Stimulated activated CD4-positive, alpha-beta T cell treated with anti-CD3 and anti-CD28 coated beads, Interleukin-4, amount 100 ng/mL, for 1 hour (primary cell): ENCODE measurements around the gene NIPSNAP2.
"Not testable (repeated sequence)": the region's sequence is repeated elsewhere in the genome, so short reads cannot be mapped to it uniquely, and the experiment has no call there.

Source experiments
- DNase-seq: peaks from one replicate; pipeline ENCODE4 v3.0.0-alpha.2; 2020

Gene NIPSNAP2

DNA sequence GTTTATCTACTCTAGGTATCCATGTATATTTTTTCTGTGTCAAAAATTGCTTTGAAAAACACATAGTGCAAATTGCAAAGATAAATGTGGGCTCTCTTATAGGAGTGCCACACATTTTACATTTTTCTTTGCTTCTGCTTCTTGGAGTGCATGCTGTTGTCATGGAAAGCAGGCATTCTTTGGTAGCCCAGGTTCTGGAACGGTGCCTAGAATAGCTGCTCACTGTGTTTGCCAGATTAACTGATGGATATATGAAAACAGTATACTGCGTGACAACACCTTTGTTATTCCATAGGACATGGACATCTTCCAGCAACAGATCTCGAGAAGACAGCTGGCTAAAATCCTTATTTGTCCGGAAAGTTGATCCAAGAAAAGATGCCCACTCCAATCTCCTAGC lies 13.4 kb downstream of the NIPSNAP2 start:
- DNase-seq = no peak

DNA sequence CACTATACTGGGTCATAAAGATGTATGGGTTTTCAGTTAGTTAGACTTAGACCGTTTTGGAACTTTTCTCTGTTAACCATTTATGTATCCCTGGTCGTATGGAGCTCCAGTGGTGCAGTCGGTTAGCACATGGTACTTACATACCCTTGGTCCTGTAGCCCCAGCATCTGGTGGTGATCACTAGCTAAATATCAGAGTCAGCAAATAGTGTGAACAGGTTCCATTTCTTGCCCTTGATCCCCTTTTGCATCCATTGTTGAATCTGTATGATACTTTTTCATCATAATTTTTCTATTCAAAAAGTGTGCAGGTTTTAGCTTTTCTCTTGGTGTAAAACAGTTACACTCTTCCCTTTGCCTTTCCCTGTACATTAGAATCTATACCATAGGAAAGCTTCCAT lies 15.9 kb downstream of the NIPSNAP2 start:
- DNase-seq = no peak

DNA sequence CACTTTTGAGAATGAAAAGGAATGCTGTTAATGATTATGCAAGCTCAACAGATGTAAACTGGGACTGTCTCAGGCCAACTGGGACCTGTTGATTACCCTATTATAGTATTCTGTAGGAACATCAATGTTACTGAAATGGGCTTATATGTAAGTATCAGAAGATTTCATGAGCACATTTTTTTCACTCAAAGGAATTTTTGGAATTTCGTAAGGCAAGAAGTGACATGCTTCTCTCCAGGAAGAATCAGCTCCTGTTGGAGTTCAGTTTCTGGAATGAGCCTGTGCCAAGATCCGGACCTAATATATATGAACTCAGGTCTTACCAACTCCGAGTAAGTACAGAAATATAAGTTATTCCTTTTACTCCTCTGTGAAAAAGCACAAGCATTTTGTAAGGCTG lies 19.2 kb downstream of the NIPSNAP2 start:
- no peak for DNase-seq

DNA sequence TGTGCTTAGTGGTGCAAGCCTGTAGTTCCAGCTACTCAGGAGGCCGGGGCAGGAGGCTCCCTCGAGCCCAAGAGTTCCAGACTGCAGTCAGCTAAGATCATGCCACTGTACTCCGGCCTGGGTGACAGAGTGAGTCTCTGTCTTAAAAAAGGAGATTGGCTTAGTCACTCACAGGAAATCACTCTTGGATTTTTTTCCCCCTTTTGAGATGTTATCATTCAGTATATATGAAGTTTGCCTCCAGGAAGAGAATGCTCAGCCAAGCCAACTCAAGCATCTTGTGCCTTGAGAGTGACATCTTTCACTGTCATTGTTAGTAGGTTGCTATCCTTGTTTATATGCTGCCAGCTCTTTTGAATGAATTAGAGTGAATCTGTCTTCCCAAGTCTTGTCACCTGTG lies 28.0 kb downstream of the NIPSNAP2 start:
- no peak for DNase-seq

DNA sequence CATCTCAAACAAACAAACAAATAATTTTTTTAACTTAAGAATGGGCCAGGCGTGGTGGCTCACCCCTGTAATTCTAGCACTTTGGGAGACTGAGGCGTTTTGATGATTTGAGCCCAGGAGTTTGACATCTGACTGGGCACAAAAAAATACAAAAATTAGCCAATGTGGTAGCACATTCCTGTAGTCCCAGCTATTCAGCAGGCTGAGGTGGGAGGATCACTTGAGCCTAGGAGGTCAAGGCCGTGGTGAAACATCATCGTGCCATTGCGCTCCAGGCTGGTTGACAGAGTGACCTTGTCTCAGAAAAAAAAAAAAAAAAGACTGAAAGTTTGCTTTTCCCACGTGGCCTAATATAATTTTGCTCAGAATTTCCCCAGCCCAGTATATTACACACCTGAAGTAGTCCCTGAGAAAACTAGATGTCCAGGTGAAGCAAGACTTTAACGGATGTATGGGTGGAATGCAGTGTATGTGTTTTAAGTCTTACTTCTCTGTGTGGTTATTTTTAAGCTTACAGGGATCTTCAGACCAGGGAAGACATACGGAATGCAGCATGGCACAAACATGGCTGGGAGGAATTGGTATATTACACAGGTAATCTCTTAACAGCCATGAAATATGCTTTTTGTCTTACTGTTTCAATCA lies 32.6 kb downstream of the NIPSNAP2 start:
- DNase-seq = no peak

DNA sequence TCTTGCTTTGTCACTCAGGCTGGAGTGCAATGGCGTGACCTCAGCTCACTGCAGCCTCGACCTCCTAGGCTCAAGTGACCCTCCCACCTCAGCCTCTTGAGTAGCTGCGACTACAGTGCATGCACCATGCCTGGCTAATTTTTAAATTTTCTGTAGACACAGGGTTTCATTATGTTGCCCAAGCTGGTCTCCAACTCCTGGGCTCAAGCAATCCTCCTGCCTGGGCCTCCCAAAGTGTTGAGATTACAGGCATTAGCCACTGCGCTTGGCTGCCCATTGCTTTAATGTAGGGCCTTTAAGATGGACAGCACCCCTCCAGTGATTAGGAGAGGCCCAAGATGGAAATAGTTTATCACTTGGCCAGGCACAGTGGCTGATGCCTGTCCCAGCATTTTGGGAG lies 39.4 kb downstream of the NIPSNAP2 start:
- DNase-seq = no peak

DNA sequence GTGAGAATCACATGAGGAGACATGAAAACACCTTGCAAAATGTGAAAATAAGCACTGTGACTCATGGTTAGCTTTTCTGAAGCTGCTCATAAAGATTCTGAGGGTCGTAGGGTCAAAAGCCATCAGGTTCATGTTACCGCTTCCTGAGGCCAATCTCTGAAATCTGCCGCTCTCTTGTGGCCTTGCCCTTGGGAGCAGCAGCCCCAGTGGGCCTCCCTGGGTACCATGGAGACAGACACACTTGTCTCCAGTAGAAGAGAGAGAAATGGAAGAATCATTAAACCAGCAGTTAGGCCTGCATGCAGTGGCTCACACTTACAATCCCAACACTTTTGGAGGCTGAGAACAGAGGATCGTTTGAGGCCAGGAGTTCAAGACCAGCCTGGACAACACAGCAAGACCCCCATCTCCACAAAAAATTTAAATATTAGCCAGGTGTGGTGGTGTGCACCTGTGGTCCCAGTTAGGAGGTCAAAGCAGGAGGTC lies 42.8 kb downstream of the NIPSNAP2 start:
- DNase-seq = no peak

DNA sequence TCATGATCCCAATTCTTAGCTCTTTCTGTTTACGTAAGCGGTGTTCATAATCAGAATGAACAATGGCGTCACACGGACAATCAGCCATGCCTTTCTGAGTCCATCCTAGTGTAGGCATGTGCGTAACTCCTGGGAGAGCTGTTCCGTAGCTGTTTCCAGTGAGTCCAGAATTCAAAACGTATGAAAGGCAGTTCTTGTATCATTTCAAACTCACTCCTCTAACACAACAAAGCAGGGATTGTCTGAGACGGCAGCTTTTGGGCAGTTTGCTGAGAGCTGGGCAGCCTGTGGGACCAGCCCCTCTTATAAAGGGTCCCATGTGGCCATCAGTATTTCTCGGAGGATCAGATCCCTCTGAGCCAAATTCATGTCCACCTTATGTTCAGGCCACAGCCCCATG lies 43.5 kb downstream of the NIPSNAP2 start:
- no peak for DNase-seq

DNA sequence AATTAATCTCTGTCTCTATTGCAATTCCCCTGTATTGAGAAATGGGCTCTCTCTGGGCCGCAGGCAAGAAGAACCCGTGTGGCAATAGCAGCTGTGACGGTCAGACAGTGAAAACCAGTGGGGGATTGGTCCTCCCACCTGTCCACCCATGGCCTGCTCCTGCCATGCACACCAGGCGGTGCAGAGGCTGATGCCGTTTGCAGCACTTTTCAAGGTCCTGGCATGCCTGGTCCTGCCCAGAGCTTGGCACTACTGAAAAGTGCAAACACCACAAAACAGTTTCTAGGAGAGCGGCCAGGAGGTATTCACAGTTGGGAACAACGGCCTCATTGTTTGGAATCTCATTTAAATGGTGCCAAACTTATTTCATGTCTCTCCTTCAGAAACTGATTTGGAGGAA lies 45.3 kb downstream of the NIPSNAP2 start:
- DNase-seq = no peak

DNA sequence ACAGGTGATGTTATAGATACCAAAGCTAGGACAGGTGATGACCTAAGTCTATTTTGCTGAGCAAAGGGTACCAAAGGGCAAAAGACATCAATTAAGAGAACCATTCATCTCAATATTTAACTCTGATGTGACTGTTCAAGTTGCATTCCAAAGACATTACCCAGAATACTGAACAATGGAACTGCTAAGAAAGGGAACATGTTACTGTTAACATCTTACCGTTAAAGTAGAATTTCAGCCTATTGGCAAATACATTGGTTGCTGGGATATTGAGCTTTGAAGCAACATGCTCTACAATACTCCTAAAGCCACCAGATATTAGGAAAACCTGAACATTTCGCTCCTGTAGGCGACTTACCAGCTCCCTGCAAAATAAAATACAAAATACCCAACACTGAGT lies 52.6 kb downstream of the NIPSNAP2 start:
- not testable (repeated sequence) for DNase-seq

DNA sequence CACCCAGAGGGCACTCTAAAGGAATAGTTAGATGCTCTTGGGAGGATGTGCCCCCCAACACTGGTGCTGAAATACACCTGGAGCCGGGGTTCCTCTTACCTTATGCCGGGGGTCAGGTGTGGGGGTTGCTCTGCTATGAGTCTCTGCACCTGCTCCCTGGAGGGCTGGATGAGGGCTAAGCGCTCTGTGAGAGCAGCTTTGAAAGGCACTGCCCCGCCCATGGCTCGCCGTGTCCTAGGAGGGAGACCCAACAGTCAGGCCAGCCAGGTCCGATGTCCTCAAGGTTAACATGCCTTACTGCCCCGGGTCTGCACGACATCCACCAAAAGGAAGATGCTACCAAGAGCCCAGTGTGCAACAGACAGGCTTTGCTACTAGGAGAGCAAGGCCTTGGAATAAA lies 55.1 kb downstream of the NIPSNAP2 start:
- DNase-seq = no peak

DNA sequence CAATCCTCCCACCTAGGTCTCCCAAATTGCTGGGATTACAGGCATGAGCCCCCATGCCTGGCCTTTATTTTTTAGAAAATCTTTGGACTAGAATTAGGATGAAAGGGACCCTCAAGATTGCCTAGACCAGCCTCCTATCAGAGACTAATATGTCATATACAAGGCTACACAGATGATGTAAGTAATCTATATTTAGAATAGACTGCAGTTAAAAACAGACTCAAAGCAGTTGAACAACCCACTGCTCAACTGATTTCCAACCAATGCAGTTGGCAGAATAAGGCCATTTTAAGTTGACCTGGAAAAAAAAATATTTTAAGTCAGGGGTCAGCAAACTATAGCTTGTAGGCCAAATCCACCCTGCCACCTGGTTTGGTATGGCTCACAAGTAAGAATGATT lies 59.1 kb downstream of the NIPSNAP2 start:
- no peak for DNase-seq

DNA sequence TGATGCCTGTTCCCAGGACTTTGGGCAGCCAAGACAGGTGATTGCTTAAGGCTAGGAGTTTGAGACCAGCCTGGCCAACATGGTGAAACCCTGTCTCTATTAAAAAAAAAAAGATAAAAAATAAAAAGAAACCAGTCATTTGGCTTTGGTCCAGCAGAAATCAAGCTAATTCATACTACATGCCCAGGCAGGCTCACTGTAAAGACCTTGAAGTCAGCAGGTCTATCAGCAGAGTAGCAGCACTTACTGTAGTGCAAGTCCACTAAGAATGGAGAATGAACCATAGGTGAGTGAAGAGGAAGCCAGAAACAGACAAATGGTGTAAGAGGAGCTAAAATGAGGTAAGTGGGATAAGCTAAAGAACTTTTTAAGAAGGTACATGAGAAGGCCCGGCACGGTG lies 62.2 kb downstream of the NIPSNAP2 start:
- no peak for DNase-seq

DNA sequence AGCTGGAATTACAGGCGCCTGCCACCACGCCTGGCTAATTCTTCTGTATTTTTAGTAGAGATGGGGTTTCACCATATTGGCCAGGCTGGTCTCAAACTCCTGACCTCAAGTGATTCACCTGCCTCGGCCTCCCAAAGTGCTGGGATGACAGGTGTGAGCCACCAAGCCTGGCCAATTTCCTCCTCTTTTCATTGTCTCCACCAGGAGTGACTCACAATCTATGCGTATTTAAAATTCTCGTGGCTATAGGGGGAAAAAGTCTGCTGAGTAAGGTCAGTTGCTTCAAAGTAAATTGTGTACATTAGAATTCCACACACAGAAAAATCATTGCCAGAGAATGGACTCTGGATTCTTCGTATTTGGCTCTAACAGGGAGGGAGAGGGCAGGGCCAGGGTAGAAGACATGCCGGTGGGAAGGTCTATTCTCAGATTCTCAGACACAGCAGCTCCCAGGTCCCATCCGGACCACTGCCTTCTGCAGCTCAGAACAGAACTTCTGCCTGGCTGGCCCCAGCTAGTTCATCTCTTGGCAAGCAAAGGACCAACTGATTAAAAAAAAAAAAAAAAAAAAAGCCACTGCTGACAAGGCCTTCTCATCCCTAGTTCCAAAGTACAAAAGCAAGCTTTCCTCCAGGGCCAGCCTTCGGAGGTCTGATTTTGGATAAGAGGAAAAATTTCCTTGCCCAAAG lies 64.7 kb downstream of the NIPSNAP2 start:
- no peak for DNase-seq

DNA sequence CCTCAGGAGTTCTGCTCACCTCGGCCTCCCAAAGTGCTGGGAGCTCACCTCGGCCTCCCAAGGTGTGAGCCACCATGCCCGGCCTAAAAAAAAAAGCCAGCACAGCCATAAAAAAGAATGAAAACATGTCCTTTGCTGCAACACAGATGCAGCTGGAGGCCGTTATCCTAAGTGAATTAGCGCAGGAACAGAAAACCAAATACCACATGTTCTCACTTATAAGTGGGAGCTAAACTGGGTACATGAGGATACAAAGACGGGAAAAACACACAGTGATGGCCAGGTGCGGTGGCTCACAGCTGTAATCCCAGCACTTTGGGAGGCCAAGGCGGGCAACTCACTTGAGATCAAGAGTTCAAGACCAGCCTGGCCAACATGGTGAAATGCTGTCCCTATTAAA lies 66.0 kb downstream of the NIPSNAP2 start:
- no peak for DNase-seq

DNA sequence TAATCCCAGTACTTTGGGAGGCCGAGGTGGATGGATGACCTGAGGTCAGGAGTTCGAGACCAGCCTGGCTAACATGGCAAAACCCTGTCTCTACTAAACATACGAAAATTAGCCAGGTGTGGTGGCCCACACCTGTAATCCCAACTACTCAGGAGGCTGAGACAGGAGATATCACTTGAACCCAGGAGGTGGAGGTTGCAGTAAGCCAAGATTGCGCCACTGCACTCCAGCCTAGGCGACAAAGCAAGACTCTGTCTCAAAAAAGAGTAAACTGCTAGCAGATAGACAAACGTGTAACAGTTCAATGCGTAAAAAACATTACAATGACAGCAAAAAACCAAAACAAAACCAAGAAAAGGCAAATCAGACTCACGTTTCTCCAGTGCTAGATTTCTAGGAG lies 67.2 kb downstream of the NIPSNAP2 start:
- not testable (repeated sequence) for DNase-seq

DNA sequence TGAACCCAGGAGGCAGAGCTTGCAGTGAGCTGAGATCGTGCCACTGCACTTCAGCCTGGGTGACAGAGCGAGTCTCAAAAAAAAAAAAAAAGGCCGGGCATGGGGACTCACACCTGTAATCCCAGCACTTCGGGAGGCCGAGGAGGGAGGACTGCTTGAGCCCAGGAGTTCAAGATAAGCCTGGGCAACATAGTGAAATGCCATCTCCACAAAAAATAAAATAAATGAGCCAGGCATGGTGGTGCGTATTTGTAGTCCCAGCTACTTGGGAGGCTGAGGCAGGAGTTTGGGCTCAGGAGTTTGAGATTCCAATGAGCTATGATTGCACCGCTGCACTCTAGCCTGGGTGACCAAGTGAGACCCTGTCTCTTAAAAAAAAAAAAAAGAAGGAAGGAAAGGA lies 68.2 kb downstream of the NIPSNAP2 start:
- not testable (repeated sequence) for DNase-seq

DNA sequence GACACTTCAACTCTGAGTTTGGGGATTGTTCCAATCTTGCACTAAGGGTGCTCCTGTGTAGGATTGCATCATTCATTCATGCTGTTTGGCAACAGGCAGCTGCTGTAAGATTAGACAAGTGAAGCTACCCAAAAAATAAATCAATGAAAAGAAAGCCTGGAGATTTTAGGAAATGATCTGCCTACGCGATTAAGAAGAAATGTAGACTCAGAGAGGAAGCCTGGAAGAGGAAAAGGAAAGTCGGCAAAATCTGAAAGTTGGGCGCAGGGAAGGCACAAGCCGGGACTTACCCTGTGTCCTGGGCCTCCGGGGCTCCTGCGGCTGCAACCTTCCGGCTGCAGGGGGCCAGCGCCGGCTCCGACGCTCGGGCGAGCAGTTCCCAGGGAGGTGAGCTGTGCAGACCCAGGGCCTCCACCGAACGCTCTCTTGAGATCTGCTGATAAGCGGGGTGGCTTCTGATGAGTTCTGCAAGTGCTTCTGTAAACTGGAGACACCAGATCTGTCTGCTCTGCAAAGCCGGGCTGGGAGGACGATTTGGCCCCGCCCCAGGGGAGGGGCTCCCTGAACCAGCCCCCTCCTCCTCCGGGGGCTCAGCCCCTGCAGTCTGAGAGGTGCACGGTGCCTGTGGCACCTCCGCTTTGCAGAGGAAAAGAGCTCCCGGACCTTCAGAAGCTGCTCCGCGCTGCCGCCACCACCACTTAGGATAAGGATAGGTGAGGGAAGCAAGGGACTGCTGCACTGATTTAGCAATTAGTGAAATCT lies 69.5 kb downstream of the NIPSNAP2 start:
- DNase-seq = peak; percentile 71

DNA sequence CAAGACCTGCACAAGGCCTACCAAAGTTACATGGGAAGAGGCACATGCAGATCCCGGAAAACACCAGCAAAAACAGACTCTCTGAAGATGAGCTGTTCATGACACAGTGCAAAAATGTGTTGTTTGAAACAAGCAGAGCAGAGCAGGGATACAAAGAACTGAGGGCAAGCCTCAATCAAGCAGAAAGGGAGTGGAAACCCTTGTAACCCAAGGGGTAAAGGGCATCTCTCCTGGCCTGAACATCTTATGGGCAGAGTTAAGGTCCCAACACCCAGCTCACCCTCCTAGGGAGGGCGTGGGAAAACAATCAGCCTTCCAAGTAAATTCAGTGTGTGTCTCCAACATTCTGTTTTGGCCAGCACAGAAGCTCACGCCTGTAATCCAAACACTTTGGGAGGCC lies 76.3 kb downstream of the NIPSNAP2 start:
- DNase-seq = no peak

DNA sequence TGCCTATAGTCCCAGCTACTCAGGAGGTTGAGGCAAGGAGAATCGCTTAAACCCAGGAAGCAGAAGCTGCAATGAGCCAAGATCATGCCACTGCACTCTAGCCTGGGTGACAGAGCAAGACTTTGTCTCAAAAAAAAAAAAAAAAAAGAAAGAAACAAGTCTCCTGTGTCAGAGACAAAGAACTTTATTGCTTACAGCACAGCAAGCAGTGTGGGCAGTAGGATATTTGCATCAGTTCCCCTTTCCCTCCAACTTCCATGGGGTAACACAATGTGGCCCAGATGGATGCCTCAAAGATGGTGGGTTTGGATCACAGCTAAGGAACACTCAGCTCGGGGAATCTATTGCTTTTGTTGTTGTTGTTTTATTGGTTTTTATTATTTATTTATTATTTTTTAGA lies 81.4 kb downstream of the NIPSNAP2 start:
- not testable (repeated sequence) for DNase-seq

DNA sequence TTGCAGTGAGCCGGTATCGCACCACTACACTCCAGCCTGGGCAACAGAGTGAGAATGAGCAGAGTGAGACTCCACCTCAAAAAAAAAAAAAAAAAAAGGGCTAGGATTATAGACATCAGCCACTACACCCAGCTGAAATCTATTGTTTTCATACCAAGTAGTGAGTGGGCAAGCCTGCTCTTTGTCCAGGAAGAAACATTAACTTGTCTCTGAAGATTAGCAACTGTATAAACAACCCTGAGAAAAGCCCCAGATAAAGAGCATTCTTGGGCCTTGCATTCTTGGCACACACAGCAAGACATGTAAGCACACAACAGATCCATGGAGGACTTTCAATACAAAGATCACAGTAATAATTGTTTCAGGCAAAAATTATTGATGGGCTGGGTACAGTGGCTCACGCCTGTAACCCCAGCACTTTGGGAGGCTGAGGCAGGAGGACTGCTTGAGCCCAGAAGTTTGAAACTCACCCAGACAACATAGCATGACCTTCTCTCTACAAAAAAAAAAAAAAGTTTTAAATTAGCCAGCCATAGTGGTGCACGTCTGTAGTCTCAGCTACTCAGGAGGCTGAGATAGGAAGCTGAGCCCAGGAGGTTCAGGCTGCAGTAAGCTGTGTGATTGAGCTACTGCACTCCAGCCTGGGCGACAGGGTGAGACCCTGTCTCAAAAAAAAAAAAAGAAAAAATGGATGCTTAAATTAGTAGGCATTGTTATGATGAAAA lies 82.5 kb downstream of the NIPSNAP2 start:
- no peak for DNase-seq

DNA sequence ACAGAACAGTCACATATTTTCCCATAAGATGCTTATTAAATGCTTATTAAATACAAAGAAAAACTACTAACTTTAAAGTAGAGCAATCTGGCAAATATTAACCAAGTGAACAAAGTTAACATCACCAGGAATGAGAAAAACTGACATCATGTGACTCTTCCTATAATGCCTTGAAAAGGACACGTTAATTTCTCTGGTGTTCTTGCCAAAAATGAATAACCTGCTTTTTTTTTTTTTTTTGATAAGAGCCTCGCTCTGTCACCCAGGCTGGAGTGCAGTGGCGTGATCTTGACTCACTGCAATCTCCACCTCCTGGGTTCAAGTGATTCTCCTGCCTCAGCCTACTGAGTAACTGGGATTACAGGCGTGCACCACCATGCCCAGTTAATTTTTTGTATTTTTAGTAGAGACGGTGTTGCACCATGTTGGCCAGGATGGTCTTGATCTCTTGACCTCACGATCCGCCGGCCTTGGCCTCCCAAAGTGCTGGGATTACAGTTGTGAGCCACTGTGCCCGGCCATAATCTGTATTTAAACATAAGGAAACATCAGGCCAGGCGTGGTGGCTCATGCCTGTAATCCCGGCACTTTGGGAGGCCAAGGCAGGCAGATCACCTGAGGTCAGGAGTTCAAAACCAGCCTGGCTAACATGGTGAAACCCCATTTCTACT lies 83.2 kb downstream of the NIPSNAP2 start:
- not testable (repeated sequence) for DNase-seq

DNA sequence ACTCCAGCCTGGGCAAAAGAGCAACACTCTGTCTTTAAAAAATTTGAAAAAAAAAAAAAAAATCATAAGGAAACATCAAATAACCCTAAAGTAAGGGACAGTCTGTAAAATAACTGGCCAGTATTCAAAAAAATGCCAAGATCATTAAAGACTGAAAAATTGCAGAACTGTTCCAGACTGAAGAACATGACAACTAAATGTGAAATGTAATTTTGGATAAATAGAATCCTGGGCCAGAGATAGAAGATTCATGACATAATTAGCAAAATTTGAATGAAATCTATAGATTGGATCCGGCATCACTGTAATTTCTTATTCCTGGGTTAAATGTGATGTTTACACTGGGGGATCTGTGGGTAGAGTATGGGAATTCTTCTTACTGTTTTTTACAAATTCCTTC lies 83.9 kb downstream of the NIPSNAP2 start:
- no peak for DNase-seq
